Germinal center (tissue), 1 donor: ENCODE measurements around the gene LYSMD1.
"Not testable (repeated sequence)": the region's sequence is repeated elsewhere in the genome, so short reads cannot be mapped to it uniquely, and the experiment has no call there.

Experiments used
- DNase-seq: peaks from one replicate; pipeline ENCODE4 v3.0.0; 2012; ENCODE audit warnings: mixed read lengths, low spot score

The LYSMD1 gene

GRCh38 chr1:151165738-151166504, at the start of gene LYSMD1, which contains the start of gene SCNM1:
LYSMD1 (minus strand) TSS chr1:151165902; CDS start chr1:151165258, 644 bp downstream.
SCNM1 (plus strand) TSS chr1:151166144; CDS start chr1:151166153, 9 bp downstream.
- peak; percentile 94 for DNase-seq

- no peak for DNase-seq
These were observed 47.9 kb upstream of the LYSMD1 start for GRCh38 chr1:151213560-151213959.

- DNase-seq = no peak
These were observed 46.4 kb upstream of the LYSMD1 start for GRCh38 chr1:151211972-151212705.

GRCh38 chr1:151210830-151211229, 45.1 kb upstream of the LYSMD1 start:
- no peak for DNase-seq

- DNase-seq = not testable (repeated sequence)
These were observed 39.8 kb upstream of the LYSMD1 start for GRCh38 chr1:151205381-151205965.

- DNase-seq = no peak
These were observed 34.3 kb upstream of the LYSMD1 start for GRCh38 chr1:151199873-151200581.

GRCh38 chr1:151198254-151199127, 32.8 kb upstream of the LYSMD1 start, which contains the start of gene PIP5K1A:
PIP5K1A (plus strand) TSS chr1:151198552; CDS start chr1:151198997, 445 bp downstream.
- peak; percentile 100 for DNase-seq

GRCh38 chr1:151197863-151198253, 32.2 kb upstream of the LYSMD1 start:
- DNase-seq = no peak

- DNase-seq = peak; percentile 43
These were observed 30.6 kb upstream of the LYSMD1 start for GRCh38 chr1:151196292-151196800.

- DNase-seq = not testable (repeated sequence)
These were observed 29.3 kb upstream of the LYSMD1 start for GRCh38 chr1:151194894-151195594.

- DNase-seq = no peak
These were observed 28.2 kb upstream of the LYSMD1 start for GRCh38 chr1:151193856-151194255.

- no peak for DNase-seq
These were observed 27.6 kb upstream of the LYSMD1 start for GRCh38 chr1:151193304-151193703.

- no peak for DNase-seq
These were observed 26.3 kb upstream of the LYSMD1 start for GRCh38 chr1:151192047-151192446.

- peak; percentile 90 for DNase-seq
These were observed 24.1 kb upstream of the LYSMD1 start, which contains the start of gene VPS72 for GRCh38 chr1:151189637-151190445. VPS72 (minus strand) TSS chr1:151190197; CDS start chr1:151190121, 76 bp downstream.

GRCh38 chr1:151188667-151189066, 23.0 kb upstream of the LYSMD1 start:
- not testable (repeated sequence) for DNase-seq

GRCh38 chr1:151187205-151187604, 21.5 kb upstream of the LYSMD1 start:
- no peak for DNase-seq

GRCh38 chr1:151184211-151184610, 18.5 kb upstream of the LYSMD1 start:
- no peak for DNase-seq

GRCh38 chr1:151176514-151177045, 10.9 kb upstream of the LYSMD1 start:
- no peak for DNase-seq

GRCh38 chr1:151175863-151176262, 10.2 kb upstream of the LYSMD1 start, which contains the start of gene TMOD4:
TMOD4 (minus strand) TSS chr1:151175981; CDS start chr1:151174875, 1,106 bp downstream.
- DNase-seq = peak; percentile 50
